HCT116 (cell line): Measurements from ENCODE around the gene MKNK1. TPM values are rescaled to one million over a fixed set of nuclear protein-coding genes. Genes with fewer than 3 reads are reported as not detected.

Experiments
- ATAC-seq: fragments of 200-7000 bp; cut with Tn5 transposase; 2 replicates; pipeline ENCODE4 v1.9.1; 2020; ENCODE audit warnings: mild to moderate bottlenecking, moderate library complexity
- BruUV-seq: library from RNA; stranded (reverse); fragments of 400-500 nt; replicated peaks from 2 replicates; lab custom pipeline; 2021; lab: Mats Ljungman, UMichigan
- CTCF ChIA-PET: fragments of 300-600 bp; sonication (Branson Sonifier 250); formaldehyde crosslinking; loops from one replicate; lab custom pipeline; 2021; ENCODE audit warnings: antibody characterized with exemption; lab: Charles Lee
- POLR2A ChIA-PET: fragments of 300-600, 350-600 bp; sonication (Branson Sonifier 250); formaldehyde crosslinking; loops from one replicate; lab custom pipeline; 2021; ENCODE audit warnings: antibody characterized with exemption; lab: Charles Lee
- RAD21 ChIA-PET, 2 experiments: fragments of 300-600 bp; sonication (Branson Sonifier 250); formaldehyde crosslinking; loops; one replicate each; lab custom pipeline; 2023; ENCODE audit warnings: low total read pairs in 2 of 2; ENCODE audit not compliant: uncharacterized antibody in 2 of 2, unreplicated experiment in 2 of 2, low non-redundant PET in 1 of 2; lab: Charles Lee
- DNase-seq: peaks from one replicate; pipeline ENCODE4 v3.0.0-alpha.2; 2010; ENCODE audit warnings: low read depth, low spot score
- H2AFZ ChIP-seq: fragments of 200-600 bp; shearing (Covaris generic), sonication (generic); 2 replicates; pipeline ENCODE4 v1.6.1; 2017; ENCODE audit warnings: low read depth, mixed run types, mixed read lengths, antibody characterized with exemption, low read length; ENCODE audit not compliant: poor library complexity, severe bottlenecking
- H3K27ac ChIP-seq: 2 replicates; pipeline ENCODE4 v1.5.1; 2012; ENCODE audit warnings: low read depth, low read length
- H3K27me3 ChIP-seq: fragments of 200-600 bp; sonication (generic); 2 replicates; pipeline ENCODE4 v1.6.1; 2016; ENCODE audit warnings: mixed run types, low read length, mixed read lengths; ENCODE audit not compliant: insufficient read depth
- H3K36me3 ChIP-seq, 2 experiments: fragments of 200-500 bp in 1 of 2; fragments of 200-600 bp in 1 of 2; sonication (Bioruptor generic) in 1 of 2; sonication (generic) in 1 of 2; 2 replicates each; pipeline versions ENCODE4 v1.5.1 to v1.6.1; 2014 to 2016; ENCODE audit warnings: low read length in 2 of 2, inconsistent platforms in 1 of 2, mixed read lengths in 1 of 2, mixed run types in 1 of 2; ENCODE audit not compliant: insufficient read depth in 2 of 2, control insufficient read depth in 1 of 2
- H3K4me1 ChIP-seq, 2 experiments: fragments of 200-600 bp in 1 of 2; sonication (generic) in 1 of 2; 2 replicates each; pipeline versions ENCODE4 v1.5.1 to v1.6.1; 2012 to 2017; ENCODE audit warnings: low read length in 2 of 2, inconsistent platforms in 1 of 2, mild to moderate bottlenecking in 1 of 2, mixed read lengths in 1 of 2, mixed run types in 1 of 2, moderate library complexity in 1 of 2; ENCODE audit not compliant: insufficient read depth in 2 of 2, control insufficient read depth in 1 of 2
- H3K4me2 ChIP-seq: fragments of 200-600 bp; sonication (generic); 2 replicates; pipeline ENCODE4 v1.6.1; 2017; ENCODE audit warnings: mixed run types, low read length, mixed read lengths
- H3K4me3 ChIP-seq, 2 experiments: fragments of 200-600 bp in 1 of 2; sonication (generic) in 1 of 2; replicated peaks in 1 of 2; 2 replicates each; pipeline ENCODE4 v1.5.1; 2011 to 2016; ENCODE audit warnings: low read length in 2 of 2, control low read depth in 1 of 2, low read depth in 1 of 2, mild to moderate bottlenecking in 1 of 2, mixed read lengths in 1 of 2, mixed run types in 1 of 2
- H3K79me2 ChIP-seq: fragments of 200-600 bp; sonication (generic); 2 replicates; pipeline ENCODE4 v1.6.1; 2017; ENCODE audit warnings: mild to moderate bottlenecking, mixed run types, low read length, moderate library complexity, mixed read lengths; ENCODE audit not compliant: insufficient read depth
- H3K9ac ChIP-seq: fragments of 200-600 bp; sonication (generic); 2 replicates; pipeline ENCODE4 v1.6.1; 2016; ENCODE audit warnings: low read length, mixed read lengths
- H3K9me2 ChIP-seq: fragments of 200-600 bp; sonication (generic), shearing (Covaris generic); 2 replicates; pipeline ENCODE4 v1.6.1; 2017; ENCODE audit warnings: mixed run types, mild to moderate bottlenecking, moderate library complexity; ENCODE audit not compliant: insufficient read depth
- H3K9me3 ChIP-seq, 2 experiments: fragments of 200-500 bp in 1 of 2; fragments of 200-600 bp in 1 of 2; sonication (Bioruptor generic) in 1 of 2; sonication (generic) in 1 of 2; 2 replicates each; pipeline ENCODE4 v1.6.1; 2014 to 2017; ENCODE audit warnings: low read length in 2 of 2, mixed read lengths in 2 of 2, inconsistent platforms in 1 of 2, low read depth in 1 of 2, mild to moderate bottlenecking in 1 of 2, mixed run types in 1 of 2, moderate library complexity in 1 of 2; ENCODE audit not compliant: control insufficient read depth in 1 of 2, insufficient read depth in 1 of 2
- H4K20me1 ChIP-seq: fragments of 200-600 bp; sonication (generic), shearing (Covaris generic); 2 replicates; pipeline ENCODE4 v1.6.1; 2017; ENCODE audit warnings: mixed run types, mild to moderate bottlenecking, moderate library complexity; ENCODE audit not compliant: insufficient read depth
- ATF3 ChIP-seq: IDR thresholded peaks from 2 replicates; pipeline ENCODE4 v1.6.1; 2012
- CBX3 ChIP-seq: IDR thresholded peaks from 2 replicates; pipeline ENCODE4 v1.6.1; 2012; ENCODE audit warnings: low read depth
- CEBPB ChIP-seq: IDR thresholded peaks from 2 replicates; pipeline ENCODE4 v1.6.1; 2012; ENCODE audit warnings: low read depth
- CTCF ChIP-seq, 3 experiments: fragments of 200-600 bp in 1 of 3; sonication (generic) in 1 of 3; IDR thresholded peaks in 2 of 3; conservative IDR thresholded peaks in 1 of 3; 2 replicates each; pipeline ENCODE4 v1.5.1; 2012 to 2017; ENCODE audit warnings: low read depth in 2 of 3, low read length in 2 of 3, antibody characterized with exemption in 1 of 3, borderline replicate concordance in 1 of 3, control low read depth in 1 of 3, mild to moderate bottlenecking in 1 of 3, mixed read lengths in 1 of 3, mixed run types in 1 of 3, moderate library complexity in 1 of 3; ENCODE audit not compliant: insufficient read depth in 1 of 3
- EGR1 ChIP-seq: IDR thresholded peaks from 2 replicates; pipeline ENCODE4 v1.6.1; 2012; ENCODE audit warnings: low read depth
- ELF1 ChIP-seq: IDR thresholded peaks from 2 replicates; pipeline ENCODE4 v1.6.1; 2012; ENCODE audit warnings: low read depth, borderline replicate concordance
- FOSL1 ChIP-seq: IDR thresholded peaks from 2 replicates; pipeline ENCODE4 v1.6.1; 2012; ENCODE audit warnings: low read depth
- POLR2A ChIP-seq: IDR thresholded peaks from 2 replicates; pipeline ENCODE4 v1.7.0; 2011; ENCODE audit warnings: borderline replicate concordance; ENCODE audit not compliant: insufficient read depth, insufficient read length; ENCODE audit errors: extremely low read depth
- POLR2AphosphoS5 ChIP-seq: IDR thresholded peaks from 2 replicates; pipeline ENCODE4 v1.6.1; 2011; ENCODE audit warnings: mild to moderate bottlenecking, low read depth, low read length, moderate library complexity
- REST ChIP-seq: IDR thresholded peaks from 2 replicates; pipeline ENCODE4 v1.6.1; 2012; ENCODE audit warnings: low read depth
- SIN3A ChIP-seq: IDR thresholded peaks from 2 replicates; pipeline ENCODE4 v1.6.1; 2012; ENCODE audit warnings: low read depth
- SP1 ChIP-seq: IDR thresholded peaks from 2 replicates; pipeline ENCODE4 v1.6.1; 2012; ENCODE audit warnings: low read depth
- SRF ChIP-seq: IDR thresholded peaks from 2 replicates; pipeline ENCODE4 v1.6.1; 2012; ENCODE audit warnings: low read depth
- TCF7L2 ChIP-seq: IDR thresholded peaks from 2 replicates; pipeline ENCODE4 v1.7.0; 2011; ENCODE audit warnings: borderline replicate concordance, inconsistent platforms; ENCODE audit not compliant: insufficient read depth, insufficient read length; ENCODE audit errors: extremely low read depth
- ZBTB33 ChIP-seq: IDR thresholded peaks from 2 replicates; pipeline ENCODE4 v1.6.1; 2011; ENCODE audit warnings: mild to moderate bottlenecking, low read length, moderate library complexity; ENCODE audit not compliant: insufficient replicate concordance; ENCODE audit errors: extremely low read depth
- ZNF274 ChIP-seq: fragments of 200-500 bp; sonication (Bioruptor generic); IDR thresholded peaks from 2 replicates; pipeline ENCODE4 v1.6.1; 2014; ENCODE audit warnings: mild to moderate bottlenecking, low read depth, low read length, inconsistent platforms
- intact Hi-C: fragments of 100-400 bp; cut with micrococcal nuclease; formaldehyde crosslinking; loops from 2 replicates; pipeline ENCODE4 v1.10.0; 2022
- total RNA-seq: library from RNA; stranded (reverse); gene quantifications from one replicate; pipeline ENCODE4 v1.2.1, GENCODE V29; 2021; ENCODE audit not compliant: unreplicated experiment
- TF ChIP-seq, protein P1 (sequence below): IDR thresholded peaks from 2 replicates; pipeline ENCODE4 v1.6.1; 2012

MKNK1 gene
- total RNA-seq, 1 experiment from 2014 or later = 30.9 TPM

DNA sequence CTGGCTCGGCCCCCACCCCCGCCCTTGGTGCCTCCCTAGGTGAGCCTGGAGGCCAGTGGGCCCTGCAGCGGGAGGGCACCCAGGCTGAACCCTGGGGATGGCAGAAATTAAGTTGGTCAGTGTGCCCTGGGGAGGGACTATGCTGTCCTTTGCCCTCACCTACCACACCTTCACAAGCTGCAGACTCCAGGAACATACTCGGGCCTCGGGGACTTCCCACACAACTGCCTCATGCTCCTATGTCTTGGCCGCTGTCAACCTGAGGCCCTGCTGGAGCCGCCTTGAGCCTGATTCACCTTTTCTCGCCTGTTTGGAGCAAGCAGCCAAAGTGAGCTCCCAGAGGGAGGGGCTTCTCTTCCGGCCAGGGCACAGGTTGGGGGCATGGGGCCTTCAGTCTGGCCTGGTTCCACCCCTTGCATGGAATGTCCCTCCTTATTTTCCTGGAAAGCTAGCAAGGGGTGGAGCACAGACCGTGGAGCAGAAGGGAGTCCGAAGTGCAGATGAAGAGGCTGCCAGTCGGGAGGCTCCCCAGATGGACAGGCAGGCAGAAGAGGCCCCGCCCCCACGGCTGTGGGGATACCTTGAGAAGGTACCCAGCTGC is 77.3 kb downstream of the MKNK1 start:
- ChIA-PET RAD21 (interaction anchor here (0.7 to 1.4 kb wide), 5 partner anchors 39 to 84 kb away, joined by 3 to 4 read pairs (median 3); no protein-coding TSS in a partner anchor), POLR2A (no interaction called here), CTCF (interaction anchor here (0.9 to 5.5 kb wide), 7 partner anchors 8 to 85 kb away, joined by 4 to 67 read pairs (median 6); a partner anchor contains a TSS)
- no peaks in the 10 kb centered on the region for H3K9me2 ChIP-seq
- BruUV-seq = no TSS peak
- TF ChIP-seq FOSL1 (no peak), SIN3A (no peak), REST (no peak), CEBPB (no peak), CBX3 (no peak), EGR1 (no peak), POLR2AphosphoS5 (no peak), ELF1 (no peak), SRF (no peak), SP1 (no peak), ATF3 (no peak), POLR2A (no peak), ZNF274 (no peak), TCF7L2 (no peak), CTCF (IDR thresholded peaks at IDR 0.05 in 2 of 3, conservative IDR thresholded peaks at IDR 0.05 in 1 of 3; ENCODE audit: borderline replicate concordance in 1 of 3, insufficient read depth in 1 of 3, low read depth in 2 of 3, low read length in 2 of 3) (no peak), ZBTB33 (no peak)
- TF ChIP-seq, protein P1, sequence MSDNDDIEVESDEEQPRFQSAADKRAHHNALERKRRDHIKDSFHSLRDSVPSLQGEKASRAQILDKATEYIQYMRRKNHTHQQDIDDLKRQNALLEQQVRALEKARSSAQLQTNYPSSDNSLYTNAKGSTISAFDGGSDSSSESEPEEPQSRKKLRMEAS = no peak
- ATAC-seq (no peak), DNase-seq (no peak)
- H4K20me1 ChIP-seq = no peaks in the 10 kb centered on the region
- H3K36me3 ChIP-seq = no peaks in the 10 kb centered on the region
- no peak overlapping the region for H2AFZ ChIP-seq
- H3K9me3 ChIP-seq = no peaks in the 10 kb centered on the region
- no peaks in the 10 kb centered on the region for H3K79me2 ChIP-seq
- no peaks in the 10 kb centered on the region for H3K27me3 ChIP-seq
- intact Hi-C loops = no loop called here
- H3K4me1 ChIP-seq = peaks cover 11 to 20% of the 10 kb centered on the region in 2 experiments; a peak in 3 of 4 replicates
- no peak overlapping the region for H3K4me2 ChIP-seq
- no peak overlapping the region for H3K4me3 ChIP-seq
- no peak overlapping the region for H3K9ac ChIP-seq
- no peak overlapping the region for H3K27ac ChIP-seq
